ENCODE measurements around the gene LMBRD1. TPM values are rescaled to one million over a fixed set of nuclear protein-coding genes. Genes with fewer than 3 reads are reported as not detected.

The LMBRD1 gene
- total and polyA plus RNA-seq, 2 of the 13 experiments (the other 11 are each of a cell fraction or from before 2014, with no cell fraction given): 18.9 to 21.5 TPM

DNA sequence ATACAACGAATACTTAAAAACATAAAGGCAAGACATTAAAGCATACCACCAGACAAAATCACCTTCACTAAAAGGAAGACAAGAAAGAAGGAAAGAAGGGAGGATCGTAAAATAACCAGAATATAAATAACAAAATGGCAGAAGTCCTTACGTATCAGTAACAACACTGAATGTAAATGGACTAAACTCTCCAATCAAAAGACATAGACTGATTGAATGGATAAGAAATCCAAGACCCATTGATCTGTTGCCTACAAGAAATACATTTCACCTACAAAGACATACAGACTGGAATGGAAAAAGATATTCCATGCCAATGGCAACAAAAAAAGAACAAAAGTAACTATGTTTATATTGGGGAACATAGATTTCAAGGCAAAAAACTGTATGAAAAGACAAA lies 74.1 kb downstream of the LMBRD1 start:
- TF ChIP-seq ZFP90 (CRISPR knock-in tag; IDR thresholded peaks at IDR 0.05; ENCODE audit: borderline replicate concordance) (no peak), SSRP1 (CRISPR knock-in tag; IDR thresholded peaks at IDR 0.05) (no peak), NR1H2 (CRISPR knock-in tag; IDR thresholded peaks at IDR 0.05; ENCODE audit: borderline replicate concordance, low read depth) (no peak), ZNF543 (CRISPR knock-in tag; IDR thresholded peaks at IDR 0.05) (no peak), SKI (IDR thresholded peaks at IDR 0.05; ENCODE audit: partially characterized antibody) (no peak), ZNF768 (CRISPR knock-in tag; IDR thresholded peaks at IDR 0.05) (no peak), FOSL1 (CRISPR knock-in tag; IDR thresholded peaks at IDR 0.05; ENCODE audit: borderline replicate concordance) (no peak), ZSCAN25 (CRISPR knock-in tag; IDR thresholded peaks at IDR 0.05) (no peak), ZNF674 (CRISPR knock-in tag; IDR thresholded peaks at IDR 0.05; ENCODE audit: low read depth) (no peak), CCAR2 (optimal IDR thresholded peaks at IDR 0.05; ENCODE audit: low read depth, low read length) (no peak), HOXA3 (CRISPR knock-in tag; IDR thresholded peaks at IDR 0.05) (no peak), ZNF777 (CRISPR knock-in tag; IDR thresholded peaks at IDR 0.05) (no peak), ATAD3A (CRISPR knock-in tag; IDR thresholded peaks at IDR 0.05) (no peak)
- TF ChIP-seq, protein P1, sequence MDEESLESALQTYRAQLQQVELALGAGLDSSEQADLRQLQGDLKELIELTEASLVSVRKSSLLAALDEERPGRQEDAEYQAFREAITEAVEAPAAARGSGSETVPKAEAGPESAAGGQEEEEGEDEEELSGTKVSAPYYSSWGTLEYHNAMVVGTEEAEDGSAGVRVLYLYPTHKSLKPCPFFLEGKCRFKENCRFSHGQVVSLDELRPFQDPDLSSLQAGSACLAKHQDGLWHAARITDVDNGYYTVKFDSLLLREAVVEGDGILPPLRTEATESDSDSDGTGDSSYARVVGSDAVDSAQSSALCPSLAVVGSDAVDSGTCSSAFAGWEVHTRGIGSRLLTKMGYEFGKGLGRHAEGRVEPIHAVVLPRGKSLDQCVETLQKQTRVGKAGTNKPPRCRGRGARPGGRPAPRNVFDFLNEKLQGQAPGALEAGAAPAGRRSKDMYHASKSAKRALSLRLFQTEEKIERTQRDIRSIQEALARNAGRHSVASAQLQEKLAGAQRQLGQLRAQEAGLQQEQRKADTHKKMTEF (CRISPR knock-in tag; IDR thresholded peaks at IDR 0.05): no peak
- TF ChIP-seq, protein P2, sequence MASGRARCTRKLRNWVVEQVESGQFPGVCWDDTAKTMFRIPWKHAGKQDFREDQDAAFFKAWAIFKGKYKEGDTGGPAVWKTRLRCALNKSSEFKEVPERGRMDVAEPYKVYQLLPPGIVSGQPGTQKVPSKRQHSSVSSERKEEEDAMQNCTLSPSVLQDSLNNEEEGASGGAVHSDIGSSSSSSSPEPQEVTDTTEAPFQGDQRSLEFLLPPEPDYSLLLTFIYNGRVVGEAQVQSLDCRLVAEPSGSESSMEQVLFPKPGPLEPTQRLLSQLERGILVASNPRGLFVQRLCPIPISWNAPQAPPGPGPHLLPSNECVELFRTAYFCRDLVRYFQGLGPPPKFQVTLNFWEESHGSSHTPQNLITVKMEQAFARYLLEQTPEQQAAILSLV (CRISPR knock-in tag; IDR thresholded peaks at IDR 0.05; ENCODE audit: borderline replicate concordance): no peak
- H3K4me3 ChIP-seq (replicated peaks in 1 of 3; ENCODE audit: insufficient read depth in 1 of 3, low read depth in 2 of 3, low read length in 3 of 3): no peak overlapping the region
- peaks cover 6% of the 10 kb centered on the region; the same call in 1 of the 2 replicates for H3K9me3 ChIP-seq (ENCODE audit: low read length)
- FAIRE-seq (no peak), DNase-seq (ENCODE audit: low spot score) (no peak), ATAC-seq (no peak)
- H3K27ac ChIP-seq (ENCODE audit: extremely low read length, insufficient read depth, low read length): no peak overlapping the region
- H3K79me2 ChIP-seq (ENCODE audit: insufficient read depth, low read length): no peaks in the 10 kb centered on the region
- BruUV-seq (replicated peaks): no TSS peak
- ChIA-PET CTCF (ENCODE audit: low intra/inter-chr PET ratio, low total read pairs) (no interaction called here), POLR2A (no interaction called here)
- no peak overlapping the region for H2AFZ ChIP-seq (ENCODE audit: low read length)
- in situ Hi-C loops (cut with HindIII; ENCODE audit: extremely low pct_ligation_motif_present, low pct_unique_long_range_greater_than_20kb) (no loop called here), intact Hi-C loops (cut with micrococcal nuclease; ENCODE audit: unreplicated experiment) (no loop called here)
- no peaks in the 10 kb centered on the region for H3K36me3 ChIP-seq (replicated peaks in 1 of 2; ENCODE audit: control insufficient read depth in 1 of 2, insufficient read depth in 2 of 2, low read length in 2 of 2)
- no peak overlapping the region for H3K9ac ChIP-seq (ENCODE audit: insufficient read depth, low read depth, low read length)
- H3K4me1 ChIP-seq (ENCODE audit: insufficient read depth, low read length): no peaks in the 10 kb centered on the region
- 97% methylated on average over 3 of the region's 3 CpGs for WGBS (ENCODE audit: low lambda C conversion rate)
- H4K20me1 ChIP-seq (ENCODE audit: insufficient read depth, low read length): no peaks in the 10 kb centered on the region
- H3K4me2 ChIP-seq (ENCODE audit: low read depth, low read length): no peak overlapping the region
- no peaks in the 10 kb centered on the region; a peak in 1 of 5 replicates for H3K27me3 ChIP-seq (ENCODE audit: control insufficient read depth in 1 of 2, insufficient read depth in 2 of 2, low read length in 2 of 2)

Data from HepG2 (cell line).